ENCODE measurements around the gene MAP4K5.

Gene MAP4K5

DNA sequence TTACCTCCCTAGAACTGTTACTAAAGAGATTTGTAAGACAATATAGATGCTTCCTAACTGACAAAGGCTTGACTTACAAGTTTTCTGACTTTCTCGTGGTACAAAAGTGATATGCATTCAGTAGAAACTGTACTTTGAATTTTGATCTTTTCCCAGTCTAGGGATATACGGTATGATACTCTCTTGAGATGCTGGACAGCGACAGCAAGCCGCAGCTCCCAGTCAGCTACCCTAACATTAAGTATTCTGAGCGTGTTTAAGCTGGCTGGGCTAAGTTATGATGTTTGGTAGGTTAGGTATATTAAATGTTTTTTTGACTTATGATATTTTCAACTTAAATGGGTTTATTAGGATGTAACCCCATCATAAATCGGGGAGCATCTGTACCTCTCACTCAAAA, 80.5 kb downstream of the MAP4K5 start:
- TF ChIP-seq, protein P1, sequence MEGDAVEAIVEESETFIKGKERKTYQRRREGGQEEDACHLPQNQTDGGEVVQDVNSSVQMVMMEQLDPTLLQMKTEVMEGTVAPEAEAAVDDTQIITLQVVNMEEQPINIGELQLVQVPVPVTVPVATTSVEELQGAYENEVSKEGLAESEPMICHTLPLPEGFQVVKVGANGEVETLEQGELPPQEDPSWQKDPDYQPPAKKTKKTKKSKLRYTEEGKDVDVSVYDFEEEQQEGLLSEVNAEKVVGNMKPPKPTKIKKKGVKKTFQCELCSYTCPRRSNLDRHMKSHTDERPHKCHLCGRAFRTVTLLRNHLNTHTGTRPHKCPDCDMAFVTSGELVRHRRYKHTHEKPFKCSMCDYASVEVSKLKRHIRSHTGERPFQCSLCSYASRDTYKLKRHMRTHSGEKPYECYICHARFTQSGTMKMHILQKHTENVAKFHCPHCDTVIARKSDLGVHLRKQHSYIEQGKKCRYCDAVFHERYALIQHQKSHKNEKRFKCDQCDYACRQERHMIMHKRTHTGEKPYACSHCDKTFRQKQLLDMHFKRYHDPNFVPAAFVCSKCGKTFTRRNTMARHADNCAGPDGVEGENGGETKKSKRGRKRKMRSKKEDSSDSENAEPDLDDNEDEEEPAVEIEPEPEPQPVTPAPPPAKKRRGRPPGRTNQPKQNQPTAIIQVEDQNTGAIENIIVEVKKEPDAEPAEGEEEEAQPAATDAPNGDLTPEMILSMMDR (IDR thresholded peaks at IDR 0.05; ENCODE audit: extremely low read depth, missing control alignments) = no peak
- no peak for DNase-seq (ENCODE audit: low spot score)

DNA sequence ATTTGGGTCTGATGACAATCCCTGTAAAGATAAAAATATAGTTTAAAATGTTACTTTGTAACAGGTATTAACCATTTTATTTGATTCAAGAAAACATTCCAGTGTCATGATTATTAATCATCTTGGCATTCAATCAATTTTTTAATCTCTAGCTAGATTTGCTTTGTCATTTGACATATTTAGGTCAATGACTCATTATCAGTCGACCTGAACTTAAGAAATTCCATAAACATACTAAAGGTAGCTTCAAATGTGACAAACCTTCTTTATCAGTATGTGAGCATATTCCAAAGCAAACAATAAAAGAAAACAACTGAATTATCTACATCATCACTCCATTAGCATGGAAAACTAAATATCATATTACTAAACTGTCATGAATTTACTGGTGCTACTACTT, 84.9 kb downstream of the MAP4K5 start:
- TF ChIP-seq, protein P1 (IDR thresholded peaks at IDR 0.05; ENCODE audit: extremely low read depth, missing control alignments) = no peak
- DNase-seq (ENCODE audit: low spot score) = no peak

DNA sequence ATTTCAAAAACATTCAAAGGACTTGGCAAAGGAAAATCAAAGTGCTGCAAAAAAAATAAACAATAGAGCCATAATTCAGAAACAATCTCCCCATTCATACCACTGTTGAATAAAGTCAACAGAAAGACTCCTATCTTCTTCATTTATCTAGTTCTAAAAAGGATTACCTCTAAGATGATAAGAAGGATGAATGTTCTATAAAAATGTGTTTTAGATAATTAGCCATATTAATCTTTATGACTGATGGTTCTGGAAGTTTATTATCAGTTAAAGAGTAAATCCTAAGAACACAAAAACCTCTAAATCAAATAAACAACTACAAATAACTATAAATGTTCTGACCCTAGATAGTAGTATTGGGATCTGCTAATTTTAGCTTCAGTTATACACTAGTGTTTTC, 97.8 kb downstream of the MAP4K5 start:
- TF ChIP-seq, protein P1 (IDR thresholded peaks at IDR 0.05; ENCODE audit: extremely low read depth, missing control alignments) = no peak
- DNase-seq (ENCODE audit: low spot score) = no peak

DNA sequence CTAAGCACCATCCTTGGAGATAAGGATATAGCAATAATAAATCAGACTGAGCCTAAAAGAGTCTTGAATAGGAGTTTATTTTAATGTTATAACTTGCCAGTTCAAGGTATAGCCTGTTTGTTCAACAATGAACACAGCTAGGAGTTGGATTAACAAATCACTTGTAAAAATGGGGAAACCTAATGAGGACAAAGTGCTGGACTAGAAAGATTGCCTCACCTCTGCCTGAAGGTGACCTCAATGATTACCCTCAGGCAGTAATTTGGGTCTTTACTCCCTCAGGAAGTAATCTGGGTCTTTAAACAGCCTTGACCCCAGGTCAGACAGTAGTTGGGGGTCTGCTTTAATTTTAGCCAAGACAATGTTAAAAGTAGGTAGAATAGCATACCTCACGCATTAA, 100.2 kb downstream of the MAP4K5 start:
- DNase-seq (ENCODE audit: low spot score) = no peak
- TF ChIP-seq, protein P1 (IDR thresholded peaks at IDR 0.05; ENCODE audit: extremely low read depth, missing control alignments) = no peak

DNA sequence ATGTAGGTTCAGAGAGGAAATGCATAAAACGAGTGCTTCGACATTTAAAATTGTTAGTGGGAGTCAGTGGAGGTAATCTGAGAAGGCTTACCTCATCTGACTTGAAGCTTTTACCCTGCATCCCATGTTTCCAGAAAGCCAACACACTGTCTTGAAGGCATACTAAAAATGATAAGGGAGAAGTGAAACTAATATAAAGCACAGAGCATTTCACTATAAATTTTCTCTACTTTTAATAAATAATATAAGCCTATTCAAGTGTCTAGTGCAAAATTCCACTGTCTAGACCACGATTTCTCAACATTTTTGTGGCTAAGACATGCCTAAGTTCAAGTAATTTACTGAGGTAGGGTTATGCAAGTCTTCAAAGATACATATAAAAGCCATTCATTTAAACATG, 106.6 kb downstream of the MAP4K5 start:
- DNase-seq (ENCODE audit: low spot score) = no peak
- TF ChIP-seq, protein P1 (IDR thresholded peaks at IDR 0.05; ENCODE audit: extremely low read depth, missing control alignments) = no peak

DNA sequence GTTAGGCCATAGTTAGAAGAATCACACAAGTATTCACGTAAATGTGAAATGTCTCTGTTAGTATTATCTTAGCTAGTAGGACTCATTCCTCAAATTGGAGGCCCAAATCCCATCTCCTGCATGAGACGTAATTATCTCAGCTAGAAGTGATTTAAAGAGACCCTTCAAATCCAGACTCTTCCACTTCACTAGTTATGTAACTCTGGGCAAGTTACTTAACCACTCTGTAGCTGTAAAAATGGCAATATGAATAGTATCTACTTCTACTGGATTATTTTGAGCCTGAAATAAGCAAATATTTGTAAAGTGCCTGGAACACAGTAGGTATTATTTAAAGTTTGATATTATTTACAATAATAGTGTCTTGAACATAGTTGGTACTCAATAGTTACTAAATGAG, 107.3 kb downstream of the MAP4K5 start:
- DNase-seq (ENCODE audit: low spot score) = no peak
- TF ChIP-seq, protein P1 (IDR thresholded peaks at IDR 0.05; ENCODE audit: extremely low read depth, missing control alignments) = no peak

DNA sequence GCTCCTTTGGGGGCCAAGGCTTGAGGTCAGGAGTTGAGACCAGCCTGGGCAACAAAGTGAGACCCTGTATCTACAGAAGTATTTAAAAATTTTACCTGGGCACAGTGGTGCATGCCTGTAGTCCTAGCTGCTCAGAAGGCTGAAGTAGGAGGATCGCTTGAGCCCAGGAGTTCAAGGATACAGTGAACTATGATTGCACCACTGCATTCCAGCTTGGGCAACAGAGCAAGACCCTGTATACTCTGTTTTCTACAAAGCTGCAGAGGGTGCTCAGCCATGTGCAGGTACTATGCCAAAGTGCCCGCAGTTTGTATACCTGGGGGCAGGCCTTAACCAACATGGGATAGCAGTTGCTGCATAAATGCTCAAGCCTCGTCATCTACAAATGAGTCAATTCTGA, 108.8 kb downstream of the MAP4K5 start:
- TF ChIP-seq, protein P1 (IDR thresholded peaks at IDR 0.05; ENCODE audit: extremely low read depth, missing control alignments) = no peak
- DNase-seq (ENCODE audit: low spot score) = no peak

Data from GM20000 (cell line).